Prostate gland (tissue), 2 donors: ENCODE data around the gene CAPN15.

ENCODE experiments used
- POLR2A ChIP-seq: fragments of 450-650 bp; IDR thresholded peaks from one replicate; pipeline ENCODE4 v1.6.1; 2016; ENCODE audit warnings: antibody characterized with exemption, mild to moderate bottlenecking
- TF ChIP-seq, protein P1 (sequence below), 4 experiments: fragments of 200-600 bp in 2 of 4; fragments of 450-650 bp in 2 of 4; sonication (generic) in 2 of 4; IDR thresholded peaks; 1 replicate in 3 of 4; 2 replicates in 1 of 4; pipeline ENCODE4 v1.5.1; 2016 to 2019; ENCODE audit warnings: antibody characterized with exemption in 4 of 4, mild to moderate bottlenecking in 2 of 4, moderate library complexity in 2 of 4

DNA sequence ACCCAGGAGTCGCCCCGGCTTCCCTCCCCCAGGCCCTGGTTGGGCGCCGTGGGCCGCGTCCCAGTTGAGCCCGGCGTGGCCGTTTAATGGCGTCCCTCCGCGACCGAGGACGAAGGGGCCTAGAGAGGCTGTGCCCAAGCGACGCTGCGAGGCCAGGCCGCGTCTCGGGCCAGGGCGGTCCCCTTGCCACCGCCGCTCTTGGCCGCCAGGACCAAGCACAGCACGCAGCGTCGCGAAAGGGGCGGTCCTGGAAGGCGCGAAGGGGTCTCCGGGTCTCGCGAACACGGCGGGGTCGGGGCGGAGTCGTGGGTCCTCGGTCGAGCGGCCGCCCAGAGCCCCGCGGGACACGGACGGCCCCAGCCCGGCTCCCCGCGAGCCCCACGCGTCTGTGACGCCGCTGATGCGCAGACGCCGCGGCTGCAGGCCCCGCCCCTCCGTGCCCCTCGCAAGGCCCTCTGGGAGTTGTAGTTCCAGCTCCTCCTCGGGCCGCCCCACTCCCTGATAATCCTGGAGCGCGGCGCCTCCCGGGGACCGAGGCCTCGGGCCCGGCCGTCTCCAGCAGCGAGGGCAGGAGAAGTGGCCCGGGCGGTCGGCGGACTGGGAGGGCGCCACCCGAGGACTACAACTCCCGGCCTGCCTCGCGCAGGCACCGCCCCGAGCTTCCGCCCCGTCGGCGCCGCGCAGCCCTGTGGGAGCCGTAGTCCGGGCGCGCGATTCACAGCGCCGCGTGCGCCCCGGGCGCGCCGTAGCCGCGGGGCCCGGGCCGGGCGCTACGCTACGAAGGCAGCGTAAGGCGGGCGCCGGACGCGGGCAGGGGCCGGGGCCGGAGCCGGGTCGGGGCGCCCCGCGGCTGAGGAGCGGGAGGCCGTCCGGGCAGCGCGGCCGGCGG lies at the start of gene CAPN15:
- TF ChIP-seq, protein P1, sequence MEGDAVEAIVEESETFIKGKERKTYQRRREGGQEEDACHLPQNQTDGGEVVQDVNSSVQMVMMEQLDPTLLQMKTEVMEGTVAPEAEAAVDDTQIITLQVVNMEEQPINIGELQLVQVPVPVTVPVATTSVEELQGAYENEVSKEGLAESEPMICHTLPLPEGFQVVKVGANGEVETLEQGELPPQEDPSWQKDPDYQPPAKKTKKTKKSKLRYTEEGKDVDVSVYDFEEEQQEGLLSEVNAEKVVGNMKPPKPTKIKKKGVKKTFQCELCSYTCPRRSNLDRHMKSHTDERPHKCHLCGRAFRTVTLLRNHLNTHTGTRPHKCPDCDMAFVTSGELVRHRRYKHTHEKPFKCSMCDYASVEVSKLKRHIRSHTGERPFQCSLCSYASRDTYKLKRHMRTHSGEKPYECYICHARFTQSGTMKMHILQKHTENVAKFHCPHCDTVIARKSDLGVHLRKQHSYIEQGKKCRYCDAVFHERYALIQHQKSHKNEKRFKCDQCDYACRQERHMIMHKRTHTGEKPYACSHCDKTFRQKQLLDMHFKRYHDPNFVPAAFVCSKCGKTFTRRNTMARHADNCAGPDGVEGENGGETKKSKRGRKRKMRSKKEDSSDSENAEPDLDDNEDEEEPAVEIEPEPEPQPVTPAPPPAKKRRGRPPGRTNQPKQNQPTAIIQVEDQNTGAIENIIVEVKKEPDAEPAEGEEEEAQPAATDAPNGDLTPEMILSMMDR (IDR thresholded peaks at IDR 0.05) = peak in 2 of 4 experiments; percentile 40 to 51
- TF ChIP-seq POLR2A = peak; percentile 82
